HL-60 (cell line): Measurements from ENCODE around the gene PLIN3.

Source experiments
- CTCF ChIP-seq: IDR thresholded peaks from one replicate; pipeline ENCODE4 v1.5.1; 2011; ENCODE audit warnings: low read length, control low read depth, inconsistent platforms; ENCODE audit not compliant: insufficient read depth
- REST ChIP-seq: IDR thresholded peaks from 2 replicates; pipeline ENCODE4 v1.6.1; 2012; ENCODE audit warnings: low read depth; ENCODE audit not compliant: insufficient replicate concordance
- SPI1 ChIP-seq: IDR thresholded peaks from 2 replicates; pipeline ENCODE4 v1.6.1; 2012; ENCODE audit warnings: low read depth, mild to moderate bottlenecking, borderline replicate concordance

GRCh38 chr19:4913996-4914735 is 46.7 kb upstream of the PLIN3 start:
- TF ChIP-seq CTCF (no peak), REST (no peak), SPI1 (no peak)
